Left renal cortex interstitium (tissue), 4 donors: Measurements from ENCODE around the gene RAB35. TPM values are rescaled to one million over a fixed set of nuclear protein-coding genes. Genes with fewer than 3 reads are reported as not detected.
A peak's percentile ranks its signal among the peaks of the same experiment; 100 is the strongest.

Experiments used
- DNase-seq, 4 donors: peaks; one replicate each; pipeline ENCODE4 v3.0.0-alpha.2; 2013; ENCODE audit warnings: low read depth in 4 of 4, low spot score in 2 of 4, missing footprints in 1 of 4
- polyA plus RNA-seq, 4 donors: library from polyadenylated mRNA; unstranded; fragments of 120-200 nt; gene quantifications; one replicate each; pipeline ENCODE4 v1.2.1, GENCODE V29; 2013; ENCODE audit not compliant: insufficient read length in 4 of 4

The RAB35 gene
- polyA plus RNA-seq, 4 donors: 33.6 to 47.7 (median 41.7) TPM

GRCh38 chr12:120134307-120134980 is 17.9 kb upstream of the RAB35 start:
- no peak for DNase-seq

GRCh38 chr12:120132863-120133385 is 16.4 kb upstream of the RAB35 start:
- DNase-seq: no peak

- no peak for DNase-seq
Observed at GRCh38 chr12:120132054-120132836, 15.7 kb upstream of the RAB35 start.

GRCh38 chr12:120131116-120131515 is 14.6 kb upstream of the RAB35 start:
- DNase-seq: no peak

- no peak for DNase-seq
Observed at GRCh38 chr12:120130011-120130410, 13.5 kb upstream of the RAB35 start.

GRCh38 chr12:120126635-120127005 is 10.1 kb upstream of the RAB35 start:
- DNase-seq: no peak

GRCh38 chr12:120125792-120126634 is 9.5 kb upstream of the RAB35 start:
- no peak for DNase-seq

- DNase-seq: no peak
Observed at GRCh38 chr12:120125029-120125428, 8.5 kb upstream of the RAB35 start.

GRCh38 chr12:120121766-120122293 is 5.3 kb upstream of the RAB35 start:
- no peak for DNase-seq

GRCh38 chr12:120121343-120121742 is 4.8 kb upstream of the RAB35 start:
- DNase-seq: no peak

- DNase-seq: no peak
Observed at GRCh38 chr12:120119271-120119973, 2.9 kb upstream of the RAB35 start.

GRCh38 chr12:120118321-120119061 is 1.9 kb upstream of the RAB35 start:
- DNase-seq: no peak

GRCh38 chr12:120117961-120118320 is 1.4 kb upstream of the RAB35 start:
- DNase-seq: no peak

- DNase-seq: peak; percentile 49 to 84 (median 82)
Observed at GRCh38 chr12:120116792-120117651, 469 bp upstream of the RAB35 start.

- no peak for DNase-seq
Observed at GRCh38 chr12:120115692-120116440, 687 bp downstream of the RAB35 start.

- DNase-seq: no peak
Observed at GRCh38 chr12:120115066-120115465, 1.5 kb downstream of the RAB35 start.

GRCh38 chr12:120110550-120111501 is 5.7 kb downstream of the RAB35 start:
- no peak for DNase-seq
